Cortex of kidney (tissue), 1 donor: ENCODE data around the gene UNC93A.
"Not testable (repeated sequence)": the region's sequence is repeated elsewhere in the genome, so short reads cannot be mapped to it uniquely, and the experiment has no call there.

Experiments used
- DNase-seq: peaks from one replicate; lab custom pipeline; 2025; lab: John Stamatoyannopoulos, UW

Gene UNC93A

DNA sequence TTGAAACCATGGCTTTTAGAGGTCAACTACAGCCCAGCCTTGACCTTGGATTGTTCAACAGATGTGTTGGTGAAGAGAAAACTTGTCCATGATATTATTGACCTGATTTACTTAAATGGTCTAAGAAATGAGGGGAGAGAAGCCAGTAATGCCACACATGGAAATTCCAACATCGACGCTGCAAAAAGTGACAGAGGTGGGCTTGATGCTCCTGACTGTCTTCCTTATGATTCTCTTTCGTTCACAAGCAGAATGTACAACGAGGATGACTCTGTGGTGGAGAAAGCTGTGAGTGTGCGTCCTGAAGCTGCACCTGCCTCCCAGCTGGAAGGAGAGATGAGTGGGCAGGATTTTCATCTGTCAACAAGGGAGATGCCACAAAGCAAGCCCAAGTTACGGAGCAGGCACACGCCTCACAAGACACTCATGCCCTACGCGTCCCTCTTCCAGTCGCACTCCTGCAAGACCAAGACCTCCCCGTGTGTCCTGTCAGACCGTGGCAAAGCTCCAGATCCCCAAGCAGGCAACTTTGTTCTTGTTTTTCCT, 50.0 kb downstream of the UNC93A start:
- no peak for DNase-seq

DNA sequence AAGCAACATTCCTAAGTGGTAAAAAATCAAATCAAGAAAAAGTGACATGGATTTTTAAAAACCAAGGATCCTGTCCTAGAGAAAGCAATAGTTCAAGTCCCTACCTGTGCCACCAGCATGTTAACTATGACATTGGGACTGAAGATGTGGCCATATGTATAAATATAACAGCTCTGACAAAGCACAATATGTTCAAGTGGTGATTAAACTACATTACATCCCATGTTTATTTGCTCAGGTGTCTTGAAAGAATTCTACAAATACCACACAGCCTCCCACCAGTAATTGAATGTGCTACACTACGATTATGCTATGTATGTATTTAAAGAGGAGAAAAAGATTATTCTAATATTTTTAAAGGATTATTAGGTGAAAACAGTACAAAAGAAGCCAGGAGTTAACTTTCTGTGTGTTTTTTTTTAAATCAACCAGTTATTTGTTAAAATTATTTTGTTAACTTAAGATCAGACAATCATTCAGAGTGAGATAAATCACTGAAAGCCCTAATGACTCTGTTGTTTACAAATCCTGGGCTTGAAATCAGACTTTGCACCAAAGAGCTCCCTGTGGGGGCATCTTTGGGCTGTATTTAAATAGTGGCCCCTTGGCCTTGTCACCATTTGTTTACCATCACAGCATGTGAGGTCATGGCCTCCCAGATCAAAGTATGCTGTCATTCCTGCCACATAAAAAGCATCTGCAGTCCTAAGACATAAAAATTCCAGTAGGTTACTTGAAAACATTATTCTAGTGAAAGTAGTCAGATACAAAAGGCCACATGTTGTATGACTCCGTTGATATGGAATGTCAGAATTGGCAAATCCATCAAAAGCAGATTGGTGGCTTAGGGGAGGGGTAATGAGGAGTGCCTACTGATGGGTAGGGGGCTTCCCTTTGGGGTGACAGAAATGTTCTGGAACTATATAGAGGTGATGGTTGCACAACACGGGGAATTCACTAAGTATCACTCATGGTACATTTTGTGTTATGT, 50.8 kb downstream of the UNC93A start:
- no peak for DNase-seq

- no peak for DNase-seq
Measured at GRCh38 chr6:167342879-167343610, 51.9 kb downstream of the UNC93A start.

DNA sequence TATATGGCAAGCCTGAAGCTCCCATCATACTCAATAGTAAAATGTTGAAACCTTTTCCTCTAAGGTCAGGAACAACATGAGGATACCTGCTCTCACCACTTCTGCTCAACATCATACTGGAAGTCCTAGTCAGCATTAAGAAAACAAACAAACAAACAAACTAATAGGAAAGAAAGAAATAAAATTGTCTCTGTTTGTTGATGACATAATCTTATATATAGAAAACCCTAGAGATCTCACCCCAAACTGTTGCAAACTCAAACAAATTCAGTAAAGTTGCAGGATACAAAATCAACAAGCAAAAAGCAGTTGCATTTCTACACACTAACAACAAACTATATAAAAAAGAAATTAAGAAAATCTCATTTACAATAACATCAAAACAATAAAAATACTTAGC, 54.2 kb downstream of the UNC93A start:
- DNase-seq = no peak

- DNase-seq = no peak
Measured at GRCh38 chr6:167345960-167346359, 54.8 kb downstream of the UNC93A start.

- DNase-seq = no peak
Measured at GRCh38 chr6:167347226-167347625, 56.1 kb downstream of the UNC93A start.

GRCh38 chr6:167349631-167350274, 58.6 kb downstream of the UNC93A start:
- DNase-seq = no peak

- no peak for DNase-seq
Measured at GRCh38 chr6:167350275-167350696, 59.2 kb downstream of the UNC93A start.

- no peak for DNase-seq
Measured at GRCh38 chr6:167350731-167351655, 59.9 kb downstream of the UNC93A start.

DNA sequence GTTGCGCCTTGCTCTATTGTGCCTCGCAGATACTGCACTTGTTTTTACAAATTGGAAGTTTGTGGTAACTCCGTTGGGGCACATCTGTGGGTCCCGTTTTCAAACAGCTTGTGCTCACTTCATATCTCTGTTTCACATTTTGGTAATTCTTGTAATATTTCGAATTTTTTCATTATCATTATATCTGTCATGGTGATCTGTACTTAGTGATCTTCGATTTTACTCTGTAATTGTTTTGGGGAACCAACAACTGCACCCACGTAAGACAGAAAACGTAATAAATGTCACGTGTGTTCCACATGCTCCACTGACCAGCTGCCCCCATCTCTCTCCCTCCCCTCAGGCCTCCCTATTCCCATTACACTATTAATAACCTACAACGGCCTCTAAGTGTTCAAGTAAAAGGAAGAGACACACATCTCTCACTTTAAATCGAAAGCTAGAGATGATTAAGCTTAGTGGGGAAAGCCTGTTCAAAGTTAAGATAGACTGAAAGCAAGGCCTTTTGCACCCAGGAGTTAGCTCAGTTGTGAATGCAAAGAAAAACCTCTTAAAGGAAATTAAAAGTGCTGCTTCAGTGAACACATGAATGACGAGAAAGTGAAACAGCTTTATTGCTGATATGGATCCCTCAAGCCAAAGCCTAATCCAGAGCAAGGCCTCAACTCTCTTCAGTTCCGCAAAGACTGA, 60.7 kb downstream of the UNC93A start:
- no peak for DNase-seq

- DNase-seq = no peak
Measured at GRCh38 chr6:167356874-167357273, 65.8 kb downstream of the UNC93A start.

GRCh38 chr6:167358394-167358793, 67.3 kb downstream of the UNC93A start:
- DNase-seq = not testable (repeated sequence)

DNA sequence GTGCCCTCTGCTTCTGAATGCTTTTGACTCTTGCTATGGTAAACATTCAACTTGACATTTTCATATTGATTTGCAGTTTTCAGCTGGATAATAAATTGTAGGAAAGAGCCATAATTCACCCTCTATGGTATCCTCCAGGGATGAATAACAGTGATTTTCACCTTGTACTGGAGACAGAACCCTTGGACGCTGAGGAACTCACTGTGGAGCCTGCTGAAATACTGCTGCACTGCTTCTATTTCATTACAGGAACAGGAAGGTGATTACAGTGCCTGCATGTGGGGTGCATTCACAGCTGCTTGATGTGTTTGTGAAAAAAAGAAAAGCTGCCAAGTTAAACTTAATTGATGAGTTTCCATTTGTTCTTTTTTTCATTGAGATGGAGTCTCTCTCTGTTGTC, 70.1 kb downstream of the UNC93A start:
- not testable (repeated sequence) for DNase-seq
